IMR-90 (cell line): ENCODE data around the gene C4B. TPM values are rescaled to one million over a fixed set of nuclear protein-coding genes. Genes with fewer than 3 reads are reported as not detected.

Source experiments
- ATAC-seq: fragments of 200-7000 bp; cut with Tn5 transposase; 2 replicates; pipeline ENCODE4 v1.9.1; 2020; ENCODE audit warnings: low read depth, mild to moderate bottlenecking, moderate library complexity
- BruUV-seq: library from RNA; stranded (reverse); fragments of 400-500 nt; replicated peaks from 2 replicates; lab custom pipeline; 2021; lab: Mats Ljungman, UMichigan
- CTCF ChIA-PET: fragments of 300-600 bp; formaldehyde crosslinking; extraction: SDS; loops from one replicate; lab custom pipeline; 2021; ENCODE audit warnings: antibody characterized with exemption; lab: Yijun Ruan, JAX
- POLR2A ChIA-PET: fragments of 300-600 bp; sonication (Branson Sonifier 250); formaldehyde crosslinking; loops from one replicate; lab custom pipeline; 2022; ENCODE audit warnings: antibody characterized with exemption; ENCODE audit not compliant: unreplicated experiment; lab: Charles Lee
- DNase-seq: peaks from one replicate; pipeline ENCODE4 v3.0.0; 2013
- H2AFZ ChIP-seq: replicated peaks from 2 replicates; pipeline ENCODE3; 2013; ENCODE audit warnings: low read length, mild to moderate bottlenecking; ENCODE audit not compliant: poor library complexity
- H2AK5ac ChIP-seq: 2 replicates; pipeline ENCODE4 v1.6.1; 2013; ENCODE audit warnings: low read depth, low read length, inconsistent platforms
- H2AK9ac ChIP-seq: replicated peaks from 2 replicates; pipeline ENCODE3; 2013; ENCODE audit warnings: mild to moderate bottlenecking, low read depth, low read length, moderate library complexity; ENCODE audit not compliant: poor library complexity
- H2BK120ac ChIP-seq: 2 replicates; pipeline ENCODE4 v1.6.1; 2013; ENCODE audit warnings: low read depth, low read length, inconsistent platforms
- H2BK15ac ChIP-seq: 3 replicates; pipeline ENCODE4 v1.6.1; 2013; ENCODE audit warnings: low read depth, low read length, inconsistent platforms
- H2BK20ac ChIP-seq: 2 replicates; pipeline ENCODE4 v1.6.1; 2013; ENCODE audit warnings: low read depth, mild to moderate bottlenecking, inconsistent platforms, low read length, moderate library complexity
- H2BK5ac ChIP-seq: 2 replicates; pipeline ENCODE4 v1.6.1; 2013; ENCODE audit warnings: mild to moderate bottlenecking, low read depth, low read length, inconsistent platforms; ENCODE audit not compliant: poor library complexity, severe bottlenecking
- H3K14ac ChIP-seq: replicated peaks from 2 replicates; pipeline ENCODE4 v1.6.1; 2013; ENCODE audit warnings: low read depth, low read length, inconsistent platforms
- H3K18ac ChIP-seq: 2 replicates; pipeline ENCODE4 v1.6.1; 2013; ENCODE audit warnings: low read depth, low read length, control low read depth
- H3K23ac ChIP-seq: 2 replicates; pipeline ENCODE4 v1.6.1; 2013; ENCODE audit warnings: low read depth, low read length, inconsistent platforms
- H3K27ac ChIP-seq: 2 replicates; pipeline ENCODE4 v1.5.1; 2013; ENCODE audit warnings: mild to moderate bottlenecking, control low read depth, low read length; ENCODE audit not compliant: insufficient read depth
- H3K27me3 ChIP-seq: 2 replicates; pipeline ENCODE4 v1.6.1; 2013; ENCODE audit warnings: low read length; ENCODE audit not compliant: control insufficient read depth, insufficient read depth
- H3K36me3 ChIP-seq: 2 replicates; pipeline ENCODE4 v1.6.1; 2013; ENCODE audit warnings: low read length, mixed read lengths; ENCODE audit not compliant: control insufficient read depth, insufficient read depth
- H3K4ac ChIP-seq: 2 replicates; pipeline ENCODE4 v1.6.1; 2013; ENCODE audit warnings: low read depth, low read length, inconsistent platforms
- H3K4me1 ChIP-seq: 2 replicates; pipeline ENCODE4 v1.6.1; 2013; ENCODE audit warnings: low read length, mixed read lengths; ENCODE audit not compliant: control insufficient read depth, insufficient read depth
- H3K4me2 ChIP-seq: 2 replicates; pipeline ENCODE4 v1.6.1; 2013; ENCODE audit warnings: low read depth, mild to moderate bottlenecking, control low read depth, low read length, moderate library complexity
- H3K4me3 ChIP-seq: 2 replicates; pipeline ENCODE4 v1.5.1; 2013; ENCODE audit warnings: low read depth, mild to moderate bottlenecking, control low read depth, low read length, moderate library complexity; ENCODE audit not compliant: insufficient read depth
- H3K56ac ChIP-seq: 2 replicates; pipeline ENCODE4 v1.6.1; 2013; ENCODE audit warnings: low read length, inconsistent platforms; ENCODE audit not compliant: insufficient read depth; ENCODE audit errors: extremely low read depth
- H3K79me1 ChIP-seq, 2 experiments: 2 replicates each; pipeline ENCODE4 v1.6.1; 2013; ENCODE audit warnings: low read length in 2 of 2, inconsistent platforms in 1 of 2, low read depth in 1 of 2
- H3K9ac ChIP-seq: 2 replicates; pipeline ENCODE4 v1.6.1; 2013; ENCODE audit warnings: low read depth, low read length, control low read depth
- H3K9me1 ChIP-seq: 2 replicates; pipeline ENCODE4 v1.6.1; 2013; ENCODE audit warnings: low read length, inconsistent platforms; ENCODE audit not compliant: insufficient read depth
- H3K9me3 ChIP-seq: 2 replicates; pipeline ENCODE4 v1.6.1; 2013; ENCODE audit warnings: low read length; ENCODE audit not compliant: control insufficient read depth, insufficient read depth
- H4K20me1 ChIP-seq: 2 replicates; pipeline ENCODE4 v1.6.1; 2013; ENCODE audit warnings: low read length, inconsistent platforms; ENCODE audit not compliant: insufficient read depth
- H4K5ac ChIP-seq: 2 replicates; pipeline ENCODE4 v1.6.1; 2013; ENCODE audit warnings: mild to moderate bottlenecking, low read depth, low read length, control low read depth
- H4K8ac ChIP-seq, 2 experiments: 2 replicates each; pipeline ENCODE4 v1.6.1; 2013; ENCODE audit warnings: low read depth in 2 of 2, low read length in 2 of 2, control low read depth in 1 of 2, inconsistent platforms in 1 of 2
- H4K91ac ChIP-seq: 2 replicates; pipeline ENCODE4 v1.6.1; 2013; ENCODE audit warnings: low read depth, low read length, inconsistent platforms; ENCODE audit not compliant: insufficient read depth
- BHLHE40 ChIP-seq: fragments of 150-350 bp; IDR thresholded peaks from 2 replicates; pipeline ENCODE4 v1.6.1; 2016; ENCODE audit warnings: mild to moderate bottlenecking, low read depth, low read length
- CHD1 ChIP-seq: IDR thresholded peaks from 2 replicates; pipeline ENCODE4 v1.6.1; 2012; ENCODE audit warnings: low read depth, low read length, improper control_type of control experiment
- FOS ChIP-seq: fragments of 150-350 bp; IDR thresholded peaks from 2 replicates; pipeline ENCODE4 v1.6.1; 2016; ENCODE audit warnings: low read depth, low read length
- MAZ ChIP-seq: IDR thresholded peaks from 2 replicates; pipeline ENCODE4 v1.6.1; 2012; ENCODE audit warnings: low read depth, mild to moderate bottlenecking, low read length, improper control_type of control experiment, moderate library complexity, borderline replicate concordance
- NFE2L2 ChIP-seq: fragments of 150-350 bp; IDR thresholded peaks from 2 replicates; pipeline ENCODE4 v1.6.1; 2016; ENCODE audit warnings: low read depth, mild to moderate bottlenecking, low read length
- RCOR1 ChIP-seq: IDR thresholded peaks from 2 replicates; pipeline ENCODE4 v1.6.1; 2012; ENCODE audit warnings: mild to moderate bottlenecking, low read length, improper control_type of control experiment; ENCODE audit not compliant: insufficient replicate concordance
- RFX5 ChIP-seq: IDR thresholded peaks from 2 replicates; pipeline ENCODE4 v1.8.0; 2012; ENCODE audit warnings: low read depth, mild to moderate bottlenecking, low read length, moderate library complexity
- SMC3 ChIP-seq: fragments of 150-350 bp; IDR thresholded peaks from 2 replicates; pipeline ENCODE4 v1.6.1; 2016; ENCODE audit warnings: low read depth, mild to moderate bottlenecking, antibody characterized with exemption, low read length, moderate library complexity
- WGBS, 2 experiments: methylation state at CpG; one replicate each; pipeline versions ENCODE4 v1.1.5 to v1.1.7; 2013; ENCODE audit warnings: missing lambda C conversion rate in 2 of 2; ENCODE audit not compliant: insufficient read length in 1 of 2; ENCODE audit errors: extremely low coverage in 2 of 2; 5-methylcytosine and 5-hydroxymethylcytosine counted together
- dilution Hi-C: fragments of 300-500 bp; cut with HindIII; formaldehyde crosslinking; loops from one replicate; pipeline ENCODE4 v1.14.3; 2018; ENCODE audit warnings: low sequenced_read_pairs; ENCODE audit not compliant: unreplicated experiment
- in situ Hi-C: fragments of 300-500 bp; cut with MboI; formaldehyde crosslinking; loops from 3 replicates; pipeline ENCODE4 v1.14.3; 2019; ENCODE audit warnings: low sequenced_read_pairs, inconsistent platforms, mixed read lengths
- intact Hi-C: fragments of 100-400 bp; cut with micrococcal nuclease; formaldehyde crosslinking; loops from 2 replicates; pipeline ENCODE4 v1.10.0; 2022
- polyA plus RNA-seq, 3 experiments: library from polyadenylated mRNA; depleted of rRNA; stranded (reverse); fragments of >200 nt; gene quantifications; 2 replicates each; pipeline ENCODE4 v1.2.3, GENCODE V29; 2012; ENCODE audit warnings: low replicate concordance in 1 of 3
- total RNA-seq: library from RNA; depleted of rRNA; stranded (reverse); fragments of >200 nt; gene quantifications from 2 replicates; pipeline ENCODE4 v1.2.3, GENCODE V29; 2012
- TF ChIP-seq, protein P1 (sequence below): fragments of 150-350 bp; IDR thresholded peaks from 2 replicates; pipeline ENCODE4 v1.6.1; 2016; ENCODE audit warnings: low read depth, mild to moderate bottlenecking, low read length, moderate library complexity, borderline replicate concordance

Gene C4B
- total and polyA plus RNA-seq, 2 of the 4 experiments (the other 2 are of a cell fraction): 0.54 to 4.2 TPM

DNA sequence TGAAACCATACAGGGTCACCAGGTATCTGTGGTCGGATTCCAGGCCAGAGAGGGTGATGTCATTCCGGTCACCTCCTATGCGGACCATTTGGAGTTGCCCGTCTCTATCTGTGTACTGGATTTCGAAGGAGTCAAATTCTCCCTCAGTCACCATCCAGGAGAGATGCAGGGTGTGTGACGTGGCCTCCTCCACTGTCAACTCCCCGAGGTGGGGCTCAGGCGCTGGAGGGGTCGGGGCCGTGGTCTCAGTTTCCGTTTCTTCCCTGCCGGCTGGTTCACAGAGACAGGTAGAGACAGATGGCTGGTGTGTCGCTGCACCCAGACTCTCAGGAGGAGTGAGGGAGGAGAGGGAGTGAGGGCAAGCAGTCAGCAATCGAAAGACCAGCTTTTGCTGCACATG, 54.3 kb downstream of the C4B start:
- H3K27me3 ChIP-seq: peaks cover 15% of the 10 kb centered on the region
- DNase-seq: no peak
- CTCF ChIA-PET: no interaction called here
- dilution Hi-C loops (no loop called here), in situ Hi-C loops (no loop called here), intact Hi-C loops (no loop called here)
- H3K79me1 ChIP-seq: no peaks in the 10 kb centered on the region
- no peak overlapping the region for H3K4me3 ChIP-seq
- H3K23ac ChIP-seq: no peak overlapping the region
- H3K9me3 ChIP-seq: no peaks in the 10 kb centered on the region
- no peak overlapping the region for H4K91ac ChIP-seq
- ATAC-seq: no peak
- H3K36me3 ChIP-seq: no peaks in the 10 kb centered on the region
- no peak overlapping the region for H3K4ac ChIP-seq
- WGBS, 2 experiments: 62% methylated on average over 3 of the region's 14 CpGs; no CpG with 5 or more reads in 1 of the 2 experiments
- H3K27ac ChIP-seq: no peak overlapping the region
- no peak overlapping the region for H4K5ac ChIP-seq
- no peak overlapping the region for H3K56ac ChIP-seq
- no peak overlapping the region for H2BK15ac ChIP-seq
- H2BK20ac ChIP-seq: no peak overlapping the region
- H3K14ac ChIP-seq: no peak overlapping the region
- no peak overlapping the region for H2BK120ac ChIP-seq
- H2AK5ac ChIP-seq: no peak overlapping the region
- H4K8ac ChIP-seq: no peak overlapping the region
- no peak overlapping the region for H3K9ac ChIP-seq
- no TSS peak for BruUV-seq
- H3K9me1 ChIP-seq: 0 out of 2 replicates have a peak, but pooled peaks cover 3% of the 10 kb centered on the region
- TF ChIP-seq BHLHE40: no peak
- no peak for TF ChIP-seq RFX5
- no peak for TF ChIP-seq FOS
- TF ChIP-seq, protein P1, sequence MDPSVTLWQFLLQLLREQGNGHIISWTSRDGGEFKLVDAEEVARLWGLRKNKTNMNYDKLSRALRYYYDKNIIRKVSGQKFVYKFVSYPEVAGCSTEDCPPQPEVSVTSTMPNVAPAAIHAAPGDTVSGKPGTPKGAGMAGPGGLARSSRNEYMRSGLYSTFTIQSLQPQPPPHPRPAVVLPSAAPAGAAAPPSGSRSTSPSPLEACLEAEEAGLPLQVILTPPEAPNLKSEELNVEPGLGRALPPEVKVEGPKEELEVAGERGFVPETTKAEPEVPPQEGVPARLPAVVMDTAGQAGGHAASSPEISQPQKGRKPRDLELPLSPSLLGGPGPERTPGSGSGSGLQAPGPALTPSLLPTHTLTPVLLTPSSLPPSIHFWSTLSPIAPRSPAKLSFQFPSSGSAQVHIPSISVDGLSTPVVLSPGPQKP: no peak
- TF ChIP-seq MAZ: no peak
- no peak for TF ChIP-seq SMC3
- no peak for TF ChIP-seq CHD1
- no peak for TF ChIP-seq NFE2L2
- TF ChIP-seq RCOR1: no peak
- H3K18ac ChIP-seq: no peak overlapping the region
- no peaks in the 10 kb centered on the region for H3K4me1 ChIP-seq
- 0 out of 2 replicates have a peak, but pooled peaks cover 2% of the 10 kb centered on the region for H4K20me1 ChIP-seq
- H3K4me2 ChIP-seq: no peak overlapping the region
- no peak overlapping the region for H2AFZ ChIP-seq
- no peak overlapping the region for H2AK9ac ChIP-seq
- POLR2A ChIA-PET: no interaction called here
- H2BK5ac ChIP-seq: no peak overlapping the region
